Hepatocyte (in vitro differentiated cells): ENCODE results near the gene TRIM16.

ENCODE experiments used
- CTCF ChIP-seq: fragments of 200-600 bp; sonication (generic); IDR thresholded peaks from 2 replicates; pipeline ENCODE4 v1.5.1; 2016; ENCODE audit warnings: antibody characterized with exemption, mild to moderate bottlenecking; ENCODE audit not compliant: poor library complexity
- EZH2 ChIP-seq: fragments of 200-600 bp; sonication (generic); IDR thresholded peaks from 2 replicates; pipeline ENCODE4 v1.6.1; 2016; ENCODE audit warnings: antibody characterized with exemption, mild to moderate bottlenecking, borderline replicate concordance
- EZH2phosphoT487 ChIP-seq: fragments of 200-600 bp; sonication (generic); IDR thresholded peaks from one replicate; pipeline ENCODE4 v1.6.1; 2018; ENCODE audit warnings: antibody characterized with exemption, mild to moderate bottlenecking, low read depth, moderate library complexity; ENCODE audit not compliant: unreplicated experiment, severe bottlenecking

GRCh38 chr17:15662681-15663080 is 21.4 kb downstream of the TRIM16 start:
- TF ChIP-seq CTCF (no peak), EZH2 (no peak), EZH2phosphoT487 (no peak)
